Measurements from ENCODE around the gene OR10R2. TPM values are rescaled to one million over a fixed set of nuclear protein-coding genes. Genes with fewer than 3 reads are reported as not detected.

The OR10R2 gene
- total RNA-seq, 1 experiment from 2014 or later = not detected

GRCh38 chr1:158425027-158425426, 47.0 kb upstream of the OR10R2 start:
- no peak overlapping the region for H3K27ac ChIP-seq (ENCODE audit: insufficient read length, low read depth, low read length)
- no peak overlapping the region for H3K4me2 ChIP-seq (ENCODE audit: insufficient read depth, insufficient read length, low read length)
- no peak for TF ChIP-seq CTCF (conservative IDR thresholded peaks at IDR 0.05)
- Mint-ChIP-seq H3K27ac (peak overlapping the region in 1 of 3 experiments; percentile 13; a peak in 2 of 7 replicates), H3K27me3 (ENCODE audit: low read depth) (no peaks in the 10 kb centered on the region; the same call in 1 of the 2 replicates), H3K4me3 (no peak overlapping the region), H3K4me1 (peaks cover 31 to 34% of the 10 kb centered on the region in 2 experiments), H3K36me3 (ENCODE audit: insufficient read depth in 1 of 3, low read depth in 3 of 3) (no peaks in the 10 kb centered on the region; a peak in 1 of 7 replicates), H3K9me3 (peaks cover 7 to 12% of the 10 kb centered on the region in 2 experiments; a peak in 3 of 5 replicates)
- H3K14ac ChIP-seq (ENCODE audit: insufficient read depth, low read length) = no peak overlapping the region
- no peak overlapping the region for H3K18ac ChIP-seq (ENCODE audit: insufficient read length, low read depth, low read length)
- no peak overlapping the region for H2BK20ac ChIP-seq (ENCODE audit: low read depth, low read length, poor library complexity, severe bottlenecking)
- H4K5ac ChIP-seq (ENCODE audit: insufficient read length, low read depth, low read length) = no peak overlapping the region
- no peak overlapping the region for H4K8ac ChIP-seq (replicated peaks; ENCODE audit: insufficient read length, low read depth, low read length)
- H3K4me1 ChIP-seq (ENCODE audit: insufficient read depth, low read length) = no peaks in the 10 kb centered on the region; the same call in 1 of the 2 replicates
- H2BK12ac ChIP-seq (ENCODE audit: insufficient read length, low read depth, low read length) = no peak overlapping the region
- no peak overlapping the region for H2AFZ ChIP-seq (ENCODE audit: low read length)
- H2BK15ac ChIP-seq (ENCODE audit: low read depth, low read length) = no peak overlapping the region
- H3K9ac ChIP-seq (ENCODE audit: extremely low read depth, insufficient read length, low read length) = no peak overlapping the region
- no peaks in the 10 kb centered on the region for H3K23me2 ChIP-seq (ENCODE audit: insufficient read length, low read depth, low read length, poor library complexity, severe bottlenecking)
- H4K20me1 ChIP-seq (ENCODE audit: control insufficient read depth, insufficient read depth, insufficient read length) = no peaks in the 10 kb centered on the region
- no peak overlapping the region for H3K4ac ChIP-seq (ENCODE audit: low read depth, low read length)
- no peak overlapping the region for H4K91ac ChIP-seq (ENCODE audit: insufficient read length, low read depth, low read length)
- no peak overlapping the region for H3K23ac ChIP-seq (ENCODE audit: insufficient read length, low read depth, low read length)
- H2BK120ac ChIP-seq (ENCODE audit: low read depth, low read length, poor library complexity, severe bottlenecking) = no peak overlapping the region
- H3K56ac ChIP-seq (ENCODE audit: insufficient read length, low read depth, low read length) = no peak overlapping the region
- no peak overlapping the region for H2BK5ac ChIP-seq (ENCODE audit: insufficient read length, low read length)
- no peaks in the 10 kb centered on the region for H3K27me3 ChIP-seq (ENCODE audit: insufficient read depth, low read length)
- no peaks in the 10 kb centered on the region for H3K79me2 ChIP-seq (ENCODE audit: insufficient read depth, low read length)
- DNase-seq = no peak
- no peaks in the 10 kb centered on the region for H3K9me3 ChIP-seq (ENCODE audit: control insufficient read depth, low read depth, low read length)
- no peak overlapping the region for H3T11ph ChIP-seq (ENCODE audit: low read length)
- H3K79me1 ChIP-seq (ENCODE audit: insufficient read depth, low read depth, low read length, poor library complexity, severe bottlenecking) = no peaks in the 10 kb centered on the region
- H2AK5ac ChIP-seq (ENCODE audit: insufficient read length, low read length) = no peak overlapping the region

All from H9 (cell line).